ENCODE measurements around the gene GTF2H4. TPM values are rescaled to one million over a fixed set of nuclear protein-coding genes. Genes with fewer than 3 reads are reported as not detected.

The GTF2H4 gene
- total RNA-seq, 1 experiment from 2014 or later = 42.6 TPM

DNA sequence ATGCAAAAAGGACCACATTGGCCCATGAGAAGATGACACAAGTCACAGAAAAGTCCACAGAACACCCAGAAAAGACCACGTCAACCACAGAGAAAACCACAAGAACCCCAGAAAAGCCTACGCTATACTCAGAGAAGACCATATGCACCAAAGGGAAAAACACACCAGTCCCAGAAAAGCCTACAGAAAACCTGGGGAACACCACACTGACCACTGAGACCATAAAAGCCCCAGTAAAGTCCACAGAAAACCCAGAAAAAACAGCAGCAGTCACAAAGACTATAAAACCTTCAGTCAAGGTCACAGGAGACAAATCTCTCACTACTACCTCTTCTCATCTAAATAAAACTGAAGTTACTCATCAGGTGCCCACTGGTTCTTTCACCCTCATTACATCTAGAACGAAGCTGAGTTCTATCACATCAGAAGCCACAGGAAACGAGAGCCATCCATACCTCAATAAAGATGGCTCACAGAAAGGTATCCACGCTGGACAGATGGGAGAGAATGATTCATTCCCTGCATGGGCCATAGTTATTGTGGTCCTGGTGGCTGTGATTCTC is 44.0 kb downstream of the GTF2H4 start:
- ChIA-PET POLR2A (ENCODE audit: low non-redundant PET) (no interaction called here), CTCF (no interaction called here)
- DNase-seq (ENCODE audit: low spot score) = no peak
- no peaks in the 10 kb centered on the region for H3K27me3 ChIP-seq (replicated peaks; ENCODE audit: insufficient read depth, low read depth, low read length, poor library complexity)
- no peak overlapping the region for H3K4me3 ChIP-seq (ENCODE audit: low read depth, low read length, poor library complexity, severe bottlenecking)
- peaks cover 30% of the 10 kb centered on the region for H3K4me1 ChIP-seq (ENCODE audit: insufficient read depth, low read length, poor library complexity, severe bottlenecking)
- no TSS peak for BruUV-seq (replicated peaks)
- no peak for TF ChIP-seq EZH2 (IDR thresholded peaks at IDR 0.05; ENCODE audit: borderline replicate concordance, low read depth, low read length, poor library complexity, severe bottlenecking)
- TF ChIP-seq, protein P1, sequence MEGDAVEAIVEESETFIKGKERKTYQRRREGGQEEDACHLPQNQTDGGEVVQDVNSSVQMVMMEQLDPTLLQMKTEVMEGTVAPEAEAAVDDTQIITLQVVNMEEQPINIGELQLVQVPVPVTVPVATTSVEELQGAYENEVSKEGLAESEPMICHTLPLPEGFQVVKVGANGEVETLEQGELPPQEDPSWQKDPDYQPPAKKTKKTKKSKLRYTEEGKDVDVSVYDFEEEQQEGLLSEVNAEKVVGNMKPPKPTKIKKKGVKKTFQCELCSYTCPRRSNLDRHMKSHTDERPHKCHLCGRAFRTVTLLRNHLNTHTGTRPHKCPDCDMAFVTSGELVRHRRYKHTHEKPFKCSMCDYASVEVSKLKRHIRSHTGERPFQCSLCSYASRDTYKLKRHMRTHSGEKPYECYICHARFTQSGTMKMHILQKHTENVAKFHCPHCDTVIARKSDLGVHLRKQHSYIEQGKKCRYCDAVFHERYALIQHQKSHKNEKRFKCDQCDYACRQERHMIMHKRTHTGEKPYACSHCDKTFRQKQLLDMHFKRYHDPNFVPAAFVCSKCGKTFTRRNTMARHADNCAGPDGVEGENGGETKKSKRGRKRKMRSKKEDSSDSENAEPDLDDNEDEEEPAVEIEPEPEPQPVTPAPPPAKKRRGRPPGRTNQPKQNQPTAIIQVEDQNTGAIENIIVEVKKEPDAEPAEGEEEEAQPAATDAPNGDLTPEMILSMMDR (conservative IDR thresholded peaks at IDR 0.05; ENCODE audit: low read depth, low read length) = no peak
- no peaks in the 10 kb centered on the region for H3K9me3 ChIP-seq (ENCODE audit: low read depth, low read length, poor library complexity, severe bottlenecking)
- intact Hi-C loops (cut with micrococcal nuclease; ENCODE audit: unreplicated experiment) = no loop called here
- no peaks in the 10 kb centered on the region for H3K36me3 ChIP-seq (ENCODE audit: insufficient read depth, low read length, poor library complexity, severe bottlenecking)
- no peak overlapping the region for H3K27ac ChIP-seq (ENCODE audit: low read depth, low read length, poor library complexity, severe bottlenecking)

- no peaks in the 10 kb centered on the region for H3K9me3 ChIP-seq (ENCODE audit: low read depth, low read length, poor library complexity, severe bottlenecking)
- TF ChIP-seq EZH2 (IDR thresholded peaks at IDR 0.05; ENCODE audit: borderline replicate concordance, low read depth, low read length, poor library complexity, severe bottlenecking) = no peak
- TF ChIP-seq, protein P1 (conservative IDR thresholded peaks at IDR 0.05; ENCODE audit: low read depth, low read length) = no peak
- H3K27me3 ChIP-seq (replicated peaks; ENCODE audit: insufficient read depth, low read depth, low read length, poor library complexity) = no peaks in the 10 kb centered on the region
- ChIA-PET POLR2A (ENCODE audit: low non-redundant PET) (no interaction called here), CTCF (interaction anchor here (0.9 to 1.5 kb wide), 2 partner anchors 12 to 132 kb away, joined by 3 to 4 read pairs; no protein-coding TSS in a partner anchor)
- peaks cover 30% of the 10 kb centered on the region for H3K4me1 ChIP-seq (ENCODE audit: insufficient read depth, low read length, poor library complexity, severe bottlenecking)
- H3K36me3 ChIP-seq (ENCODE audit: insufficient read depth, low read length, poor library complexity, severe bottlenecking) = no peaks in the 10 kb centered on the region
- peak; percentile 22 for DNase-seq (ENCODE audit: low spot score)
- no TSS peak for BruUV-seq (replicated peaks)
- intact Hi-C loops (cut with micrococcal nuclease; ENCODE audit: unreplicated experiment) = no loop called here
- peak overlapping the region; percentile 43 for H3K27ac ChIP-seq (ENCODE audit: low read depth, low read length, poor library complexity, severe bottlenecking)
- peak overlapping the region; percentile 37 for H3K4me3 ChIP-seq (ENCODE audit: low read depth, low read length, poor library complexity, severe bottlenecking)
Measured at GRCh38 chr6:30954631-30955366, 46.8 kb downstream of the GTF2H4 start.

DNA sequence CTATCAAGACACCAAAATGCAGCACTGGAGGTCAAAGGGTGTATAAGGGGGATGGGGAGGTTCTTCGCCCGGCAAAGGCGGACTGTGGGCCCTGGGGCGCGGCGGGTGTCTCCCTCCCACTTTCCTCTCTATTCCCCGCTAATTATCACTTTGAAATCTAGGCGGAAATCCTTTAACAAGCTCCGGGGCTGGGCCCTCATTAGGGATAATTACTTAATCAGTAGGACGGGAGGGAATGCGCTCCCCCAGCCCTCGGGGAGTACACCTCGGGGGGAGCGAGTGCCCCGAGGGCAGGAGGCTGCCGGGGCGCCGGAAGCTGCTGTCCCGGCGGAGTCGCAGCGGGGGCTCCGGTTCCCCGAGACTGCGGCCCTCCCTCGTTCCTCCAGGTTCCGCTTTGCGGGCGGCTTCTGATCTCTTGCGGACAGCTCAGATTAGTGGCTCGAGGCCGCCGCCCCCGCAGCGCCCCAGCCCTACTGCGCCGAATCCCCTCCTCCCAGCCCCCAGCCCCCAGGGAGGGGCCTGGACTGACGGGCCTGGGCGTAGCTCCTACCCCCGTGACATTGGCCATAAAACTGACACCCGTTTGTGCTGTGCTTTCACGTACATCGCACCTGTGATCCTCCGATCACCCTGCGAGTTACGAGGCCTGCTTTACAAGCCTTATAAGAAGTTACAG is 47.5 kb downstream of the GTF2H4 start:
- Histone ChIP-seq H3K27ac (ENCODE audit: low read depth, low read length, poor library complexity, severe bottlenecking) (peak overlapping the region; percentile 43), H3K4me3 (ENCODE audit: low read depth, low read length, poor library complexity, severe bottlenecking) (peak overlapping the region; percentile 37), H3K4me1 (ENCODE audit: insufficient read depth, low read length, poor library complexity, severe bottlenecking) (peaks cover 30% of the 10 kb centered on the region), H3K36me3 (ENCODE audit: insufficient read depth, low read length, poor library complexity, severe bottlenecking) (no peaks in the 10 kb centered on the region), H3K9me3 (ENCODE audit: low read depth, low read length, poor library complexity, severe bottlenecking) (no peaks in the 10 kb centered on the region), H3K27me3 (replicated peaks; ENCODE audit: insufficient read depth, low read depth, low read length, poor library complexity) (no peaks in the 10 kb centered on the region)
- ChIA-PET CTCF (interaction anchor here (0.9 to 1.5 kb wide), 2 partner anchors 13 to 132 kb away, joined by 3 to 4 read pairs; no protein-coding TSS in a partner anchor), POLR2A (ENCODE audit: low non-redundant PET) (interaction anchor here (0.6 kb wide), 1 partner anchor 1312 kb away, joined by 5 read pairs; no protein-coding TSS in a partner anchor)
- no TSS peak for BruUV-seq (replicated peaks)
- intact Hi-C loops (cut with micrococcal nuclease; ENCODE audit: unreplicated experiment) = no loop called here
- TF ChIP-seq, protein P1 (conservative IDR thresholded peaks at IDR 0.05; ENCODE audit: low read depth, low read length) = no peak
- no peak for TF ChIP-seq EZH2 (IDR thresholded peaks at IDR 0.05; ENCODE audit: borderline replicate concordance, low read depth, low read length, poor library complexity, severe bottlenecking)
- DNase-seq (ENCODE audit: low spot score) = peak; percentile 89
